GOT3 (cell line): ENCODE results near the gene RIN3.
"Not testable (repeated sequence)": the region's sequence is repeated elsewhere in the genome, so short reads cannot be mapped to it uniquely, and the experiment has no call there.

ENCODE experiments used
- DNase-seq: peaks from one replicate; lab custom pipeline; 2025; ENCODE audit warnings: mixed read lengths; lab: John Stamatoyannopoulos, UW

Gene RIN3

GRCh38 chr14:92630367-92630766, 116.8 kb downstream of the RIN3 start:
- DNase-seq, result no peak

GRCh38 chr14:92631098-92631497, 117.5 kb downstream of the RIN3 start:
- DNase-seq, result no peak

- DNase-seq, result no peak
These were observed 119.1 kb downstream of the RIN3 start for GRCh38 chr14:92632546-92633273.

- DNase-seq, result no peak
These were observed 119.7 kb downstream of the RIN3 start for GRCh38 chr14:92633274-92633616.

GRCh38 chr14:92633724-92634123, 120.1 kb downstream of the RIN3 start:
- DNase-seq, result no peak

GRCh38 chr14:92635031-92635430, 121.5 kb downstream of the RIN3 start:
- no peak for DNase-seq

- DNase-seq, result no peak
These were observed 122.3 kb downstream of the RIN3 start for GRCh38 chr14:92635896-92636295.

- DNase-seq, result no peak
These were observed 123.6 kb downstream of the RIN3 start for GRCh38 chr14:92637228-92637627.

- no peak for DNase-seq
These were observed 124.3 kb downstream of the RIN3 start for GRCh38 chr14:92637864-92638263.

GRCh38 chr14:92638266-92638665, 124.7 kb downstream of the RIN3 start:
- DNase-seq, result no peak

GRCh38 chr14:92638904-92639303, 125.3 kb downstream of the RIN3 start:
- no peak for DNase-seq

GRCh38 chr14:92639472-92640117, 126.0 kb downstream of the RIN3 start:
- DNase-seq, result not testable (repeated sequence)

- no peak for DNase-seq
These were observed 127.7 kb downstream of the RIN3 start for GRCh38 chr14:92641306-92641705.

GRCh38 chr14:92644171-92644969, 130.8 kb downstream of the RIN3 start:
- no peak for DNase-seq

GRCh38 chr14:92644970-92645515, 131.5 kb downstream of the RIN3 start:
- DNase-seq, result no peak

- no peak for DNase-seq
These were observed 132.4 kb downstream of the RIN3 start for GRCh38 chr14:92645841-92646478.

GRCh38 chr14:92646952-92647796, 133.6 kb downstream of the RIN3 start:
- no peak for DNase-seq

GRCh38 chr14:92647797-92648279, 134.3 kb downstream of the RIN3 start:
- DNase-seq, result no peak

GRCh38 chr14:92649066-92649465, 135.5 kb downstream of the RIN3 start:
- DNase-seq, result no peak

GRCh38 chr14:92649934-92650545, 136.5 kb downstream of the RIN3 start:
- DNase-seq, result no peak
